Endothelial cell of umbilical vein (primary cell): ENCODE measurements around the gene SERPINA12.

Experiments used
- CTCF ChIP-seq, 2 donors: IDR thresholded peaks; 1 replicate in 1 of 2; 2 replicates in 1 of 2; pipeline ENCODE4 v1.5.1; 2011; ENCODE audit warnings: low read length in 2 of 2, mild to moderate bottlenecking in 2 of 2, moderate library complexity in 2 of 2, control low read depth in 1 of 2, inconsistent platforms in 1 of 2, low read depth in 1 of 2; ENCODE audit not compliant: insufficient read depth in 1 of 2; ENCODE audit errors: extremely low read depth in 1 of 2
- MAX ChIP-seq: IDR thresholded peaks from 2 replicates; pipeline ENCODE4 v1.6.1; 2011; ENCODE audit not compliant: insufficient read depth, insufficient read length
- POLR2A ChIP-seq: IDR thresholded peaks from 2 replicates; pipeline ENCODE4 v1.6.1; 2012; ENCODE audit warnings: low read depth, mild to moderate bottlenecking, control low read depth, low read length
- POLR2AphosphoS5 ChIP-seq: IDR thresholded peaks from 2 replicates; pipeline ENCODE4 v1.6.1; 2012; ENCODE audit warnings: low read depth, mild to moderate bottlenecking, control low read depth, low read length, moderate library complexity; ENCODE audit not compliant: insufficient read depth

- TF ChIP-seq CTCF (IDR thresholded peaks at IDR 0.05; ENCODE audit: extremely low read depth in 1 of 2, insufficient read depth in 1 of 2, low read depth in 1 of 2, low read length in 2 of 2): no peak
- no peak for TF ChIP-seq POLR2A
- no peak for TF ChIP-seq POLR2AphosphoS5
- no peak for TF ChIP-seq MAX
These were observed 19.9 kb downstream of the SERPINA12 start for GRCh38 chr14:94489336-94489735.
